ENCODE data around the gene PCNT. TPM values are rescaled to one million over a fixed set of nuclear protein-coding genes. Genes with fewer than 3 reads are reported as not detected.

The PCNT gene
- polyA plus RNA-seq, 1 donor from 2014 or later = 28.2 TPM

- H2AFZ ChIP-seq (ENCODE audit: low read depth, low read length) = peak within 1 kb of the TSS; percentile 83
These were observed 38.0 kb upstream of the PCNT start, which contains the start of gene YBEY for GRCh38 chr21:46285761-46286647. Gene YBEY (plus strand): TSS chr21:46286342. CDS start chr21:46286914, 572 bp downstream.

More at GRCh38 chr21:46285761-46286647, 38.0 kb upstream of the PCNT start, which contains the start of gene YBEY:
- Histone ChIP-seq H3K9ac (ENCODE audit: low read length) (peak within 1 kb of the TSS; percentile 86), H3K79me2 (replicated peaks; ENCODE audit: insufficient read depth, low read length) (peaks cover 39% of the 10 kb centered on the region), H3K27me3 (ENCODE audit: insufficient read depth, low read depth, low read length) (no peaks in the 10 kb centered on the region), H3K27ac (ENCODE audit: low read length) (peak within 1 kb of the TSS; percentile 94), H3K9me3 (ENCODE audit: low read length) (no peaks in the 10 kb centered on the region), H3K36me3 (ENCODE audit: insufficient read depth, low read length) (peaks cover 9% of the 10 kb centered on the region), H4K20me1 (ENCODE audit: insufficient read depth) (no peaks in the 10 kb centered on the region), H3K4me2 (ENCODE audit: low read length) (peak within 1 kb of the TSS; percentile 83), H3K4me3 (ENCODE audit: low read length) (peak within 1 kb of the TSS; percentile 89), H3F3A (ENCODE audit: insufficient read depth, low read length, poor library complexity, severe bottlenecking) (no peaks in the 10 kb centered on the region), H3K9me2 (ENCODE audit: insufficient read depth, low read length) (no peaks in the 10 kb centered on the region)
- TF ChIP-seq EP300 (conservative IDR thresholded peaks at IDR 0.05; ENCODE audit: poor library complexity, severe bottlenecking) (peak; percentile 44), SMC3 (conservative IDR thresholded peaks at IDR 0.05; ENCODE audit: poor library complexity) (peak; percentile 51), TAF1 (IDR thresholded peaks at IDR 0.05; ENCODE audit: low read depth) (no peak), CTCF (IDR thresholded peaks at IDR 0.05; ENCODE audit: poor library complexity, severe bottlenecking) (peak; percentile 64), RAD21 (conservative IDR thresholded peaks at IDR 0.05) (peak; percentile 51), MXI1 (conservative IDR thresholded peaks at IDR 0.05; ENCODE audit: poor library complexity, severe bottlenecking) (peak; percentile 87), POLR2AphosphoS5 (IDR thresholded peaks at IDR 0.05) (peak; percentile 85), EZH2 (IDR thresholded peaks at IDR 0.05; ENCODE audit: borderline replicate concordance, insufficient read depth, low read length, poor library complexity, severe bottlenecking) (no peak), REST (IDR thresholded peaks at IDR 0.05; ENCODE audit: borderline replicate concordance) (peak; percentile 56)
